Globus pallidus (tissue), 1 donor: ENCODE results near the gene MB21D2.

Source experiments
- DNase-seq: peaks from one replicate; pipeline ENCODE4 v3.0.0-alpha.2; 2015; ENCODE audit warnings: low spot score

MB21D2 gene

DNA sequence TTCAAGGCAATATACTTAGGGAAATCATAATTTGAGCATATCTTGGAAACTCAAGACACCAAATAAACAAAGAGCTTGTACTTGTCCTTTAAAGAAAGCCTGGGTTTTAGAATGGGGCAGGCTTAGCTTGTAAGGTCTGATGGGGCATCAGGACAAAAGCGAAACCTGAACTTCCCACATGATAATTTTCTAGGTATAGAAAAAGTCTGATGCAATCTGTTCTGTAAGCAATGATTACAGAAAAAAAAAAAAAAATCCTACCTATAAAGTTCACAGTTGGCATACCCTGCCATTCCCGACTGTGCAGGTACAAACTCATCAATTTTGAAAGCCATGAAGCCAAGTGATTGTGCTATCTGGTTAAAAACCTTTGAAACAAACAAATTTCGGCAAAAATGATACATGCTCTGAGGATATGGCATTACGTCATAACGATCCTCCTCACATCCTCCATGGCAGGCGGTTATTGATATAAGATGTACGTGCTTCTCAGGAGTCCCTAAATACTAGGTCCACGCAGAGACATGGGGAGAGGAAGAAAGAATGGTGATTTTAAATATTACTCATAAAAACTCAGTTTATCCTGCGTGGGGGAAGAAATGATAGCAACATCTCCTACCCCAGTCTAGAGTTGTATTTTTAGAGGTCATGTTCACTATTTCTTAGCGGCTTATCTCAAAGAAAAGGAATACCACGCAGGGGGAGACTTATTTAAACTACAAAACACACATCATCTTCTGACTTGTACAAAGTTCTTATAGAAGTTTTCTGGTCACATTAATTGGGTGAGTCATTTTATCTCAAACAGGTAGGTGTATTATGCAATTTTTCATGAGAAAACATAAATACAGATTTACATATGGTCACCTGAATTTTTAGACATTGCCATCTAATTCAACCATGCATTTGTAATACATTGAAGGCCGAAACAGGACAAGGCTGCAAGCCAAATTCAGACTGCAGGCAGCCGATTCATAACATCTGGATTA, 27.0 kb downstream of the MB21D2 start:
- no peak for DNase-seq

DNA sequence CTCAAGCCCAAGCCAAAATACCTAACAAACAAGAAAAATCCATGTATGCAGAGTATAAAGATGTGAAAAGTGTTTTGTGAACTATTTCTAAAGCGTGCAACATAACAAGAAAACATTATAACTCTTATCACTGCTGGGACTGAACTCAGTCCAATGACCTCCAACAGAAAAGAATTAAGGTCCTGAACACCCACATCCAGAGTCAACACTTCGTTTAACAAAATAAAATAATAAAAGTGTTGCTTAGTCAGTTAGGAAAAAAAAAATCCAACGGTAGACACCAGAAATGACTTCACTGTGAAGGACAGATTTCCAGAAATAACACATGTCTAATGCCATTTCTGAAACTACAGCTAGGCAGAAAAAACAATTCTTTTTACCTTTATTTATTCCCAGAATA, 28.0 kb downstream of the MB21D2 start:
- no peak for DNase-seq

- DNase-seq: no peak
Measured at GRCh38 chr3:192888190-192888589, 29.5 kb downstream of the MB21D2 start.

GRCh38 chr3:192887701-192888100, 30.0 kb downstream of the MB21D2 start:
- no peak for DNase-seq

DNA sequence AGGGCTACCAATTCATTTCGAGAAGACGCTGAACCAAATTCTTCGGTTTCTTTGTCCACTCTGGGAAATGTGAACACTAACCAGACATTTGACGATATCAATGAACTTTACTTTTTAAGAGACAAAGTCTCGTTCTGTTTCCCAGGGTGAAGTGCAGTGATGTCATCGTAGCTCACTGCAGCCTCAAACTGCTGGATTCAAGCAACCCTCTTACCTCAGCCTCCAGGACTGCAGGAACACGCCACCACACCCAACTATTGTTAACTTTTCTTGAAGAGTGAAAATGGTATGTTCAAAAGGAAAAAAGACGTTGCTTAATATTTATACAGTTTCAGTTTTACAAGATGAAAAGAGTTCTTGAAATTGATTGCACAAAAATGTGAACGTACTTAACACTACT, 30.6 kb downstream of the MB21D2 start:
- no peak for DNase-seq

DNA sequence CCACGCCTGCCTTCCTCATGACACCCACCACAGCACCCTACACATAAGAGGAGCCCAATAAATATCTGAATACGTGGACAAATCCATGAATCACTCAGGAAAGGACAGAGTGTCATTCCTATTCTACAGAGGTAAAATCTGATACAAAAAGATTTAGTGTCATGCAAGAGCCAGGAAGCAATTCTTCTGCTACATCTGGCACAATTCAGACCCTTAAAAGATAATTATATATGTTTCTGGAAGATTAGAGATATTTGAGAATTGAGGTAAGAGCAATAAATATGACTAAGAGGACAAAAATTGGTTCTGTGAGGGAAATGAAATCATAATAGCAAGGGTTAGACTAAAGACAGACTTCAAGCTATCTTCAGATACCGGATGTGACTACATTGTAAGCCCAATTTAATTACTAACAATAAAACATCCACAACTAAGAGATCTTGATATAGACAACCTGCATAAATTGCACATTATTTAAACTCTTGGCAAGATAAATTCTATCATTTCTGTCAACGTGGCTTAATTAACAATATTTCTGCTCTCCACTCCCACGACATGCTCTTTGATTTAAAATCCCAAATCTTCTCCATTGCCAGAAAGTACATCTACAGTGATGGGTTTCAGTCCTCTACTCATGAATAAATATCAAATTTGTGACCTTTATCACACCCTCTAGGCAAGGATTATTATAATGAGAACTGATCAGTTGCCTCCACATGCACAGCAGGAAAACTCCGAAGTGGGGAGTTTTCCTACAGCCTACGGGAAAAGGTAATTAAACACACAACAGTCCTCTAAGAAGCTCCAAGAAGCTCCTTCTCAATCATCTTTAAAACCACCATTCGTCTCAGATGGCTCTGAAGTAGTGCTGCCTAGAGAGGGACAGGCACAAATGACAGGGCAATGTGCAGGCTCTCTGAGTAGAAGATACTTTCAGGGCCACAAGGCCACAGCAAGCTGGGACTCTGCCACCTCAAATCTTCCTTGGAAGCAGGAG, 32.6 kb downstream of the MB21D2 start:
- DNase-seq: no peak

GRCh38 chr3:192883512-192883911, 34.1 kb downstream of the MB21D2 start:
- no peak for DNase-seq

DNA sequence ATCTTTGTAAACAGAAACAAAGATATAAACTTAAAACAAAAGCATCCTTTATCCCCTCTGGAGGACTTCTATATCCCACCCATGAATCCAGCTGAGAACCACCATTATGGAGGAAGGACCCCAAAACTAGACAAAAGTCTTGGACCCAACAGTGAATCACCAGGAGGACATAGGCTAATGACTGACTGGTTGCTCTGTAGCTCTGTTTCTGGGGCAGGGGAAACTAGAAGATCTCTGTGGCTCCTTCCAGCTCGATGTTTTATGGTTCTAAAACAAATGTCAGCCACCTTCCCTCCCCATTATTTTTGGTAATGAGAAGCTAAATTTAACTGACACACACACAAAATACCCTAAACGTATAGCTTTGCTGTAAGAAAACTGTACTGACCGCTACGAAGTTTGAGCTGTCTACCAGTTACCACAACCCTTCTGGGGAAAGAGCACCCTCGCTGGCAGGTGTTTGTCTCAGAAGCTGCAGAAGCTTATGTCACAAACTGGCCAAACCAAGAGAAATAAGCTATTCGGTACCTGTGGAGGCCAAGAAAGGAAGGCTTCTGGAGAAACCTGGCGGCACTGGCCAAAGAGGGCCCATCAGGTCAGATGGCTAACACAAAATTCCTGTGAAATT, 36.4 kb downstream of the MB21D2 start:
- no peak for DNase-seq

GRCh38 chr3:192880313-192880712, 37.3 kb downstream of the MB21D2 start:
- no peak for DNase-seq

GRCh38 chr3:192879346-192880031, 38.2 kb downstream of the MB21D2 start:
- DNase-seq: no peak

DNA sequence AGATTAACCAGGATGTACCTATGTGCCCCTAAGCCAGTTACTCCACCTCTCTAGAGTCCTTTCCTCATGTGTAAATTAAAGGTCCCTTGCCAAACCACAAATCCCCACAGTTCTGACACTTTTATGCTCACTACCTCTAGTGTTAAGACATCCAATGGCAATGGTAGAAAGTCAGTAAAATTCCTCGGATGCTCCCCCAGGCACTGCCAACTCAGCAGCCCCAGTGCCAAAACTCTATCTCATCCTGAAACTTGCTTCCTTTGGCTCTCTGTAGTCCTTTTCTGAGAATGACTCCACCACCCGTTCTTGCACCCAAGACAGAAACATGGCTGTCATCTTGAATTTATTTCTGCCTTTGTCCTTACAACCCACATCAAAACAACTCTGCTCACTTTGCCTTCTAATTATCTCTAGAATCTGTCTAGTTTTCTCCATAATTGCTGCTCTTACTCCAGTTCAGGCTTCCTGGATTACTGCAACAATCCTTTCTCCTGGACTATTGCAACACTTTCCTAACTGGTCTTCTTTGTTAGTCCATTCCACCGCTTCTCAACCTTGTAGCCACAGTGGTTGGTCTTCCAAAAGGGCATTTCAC, 41.6 kb downstream of the MB21D2 start:
- no peak for DNase-seq

DNA sequence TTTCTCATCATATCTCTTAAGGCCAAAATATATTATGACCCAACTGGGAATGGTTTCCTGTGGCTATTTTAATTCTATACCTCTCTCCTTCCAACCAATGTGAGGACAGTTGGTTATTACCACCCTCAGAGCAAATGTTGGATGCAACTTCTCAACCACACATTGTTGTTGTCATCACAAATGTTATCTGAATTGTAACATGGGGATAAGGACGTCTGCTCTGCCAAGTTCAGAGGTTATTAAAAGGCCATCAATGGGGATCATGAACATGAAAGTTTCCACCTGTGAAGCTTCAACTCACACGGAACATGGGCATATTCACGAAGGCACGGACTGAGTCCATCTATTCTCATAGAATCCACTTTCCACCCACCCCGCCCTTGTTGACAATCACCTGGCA, 46.8 kb downstream of the MB21D2 start:
- no peak for DNase-seq

DNA sequence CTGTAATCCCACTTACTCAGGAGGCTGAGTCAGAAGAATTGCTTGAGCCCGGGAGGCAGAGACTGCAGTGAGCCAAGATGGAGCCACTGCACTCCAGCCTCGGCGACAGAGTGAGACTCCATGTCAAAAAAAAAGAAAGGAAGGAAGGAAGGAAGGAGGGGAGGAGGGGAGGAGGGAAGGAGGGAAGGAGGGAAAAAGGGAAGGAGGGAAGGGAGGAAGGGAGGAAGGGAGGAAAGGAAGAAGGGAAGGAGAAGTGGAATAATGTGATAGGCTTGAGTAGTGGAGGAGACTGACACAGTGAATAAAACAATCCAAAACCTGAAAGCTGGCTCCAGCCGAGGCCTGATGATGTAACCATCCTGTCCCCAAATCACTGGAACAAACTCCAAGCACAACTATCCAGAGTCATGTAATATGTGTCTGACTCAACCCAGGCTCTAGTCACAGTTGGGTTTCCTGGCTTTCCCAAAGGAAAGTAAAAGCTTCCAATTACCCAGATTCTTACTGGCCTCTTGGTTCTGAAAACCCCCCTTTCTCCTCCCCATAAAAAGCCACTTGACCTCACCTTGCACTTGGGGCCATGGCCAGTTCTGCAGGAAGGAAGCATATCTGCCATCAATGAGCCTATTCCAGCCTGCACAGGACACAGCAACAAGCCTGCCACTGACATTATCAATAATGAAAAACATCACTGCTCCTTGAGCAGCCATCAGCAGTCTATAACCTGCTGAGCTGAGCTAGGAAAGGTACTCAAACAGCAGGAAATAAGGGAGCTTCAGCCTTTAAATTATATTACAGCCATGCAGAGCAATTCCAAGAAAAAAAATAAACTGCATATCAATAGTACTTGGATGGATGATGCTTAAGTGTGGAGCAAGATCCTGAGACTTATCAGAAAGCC, 48.3 kb downstream of the MB21D2 start:
- no peak for DNase-seq

- no peak for DNase-seq
Measured at GRCh38 chr3:192867645-192868044, 50.0 kb downstream of the MB21D2 start.

DNA sequence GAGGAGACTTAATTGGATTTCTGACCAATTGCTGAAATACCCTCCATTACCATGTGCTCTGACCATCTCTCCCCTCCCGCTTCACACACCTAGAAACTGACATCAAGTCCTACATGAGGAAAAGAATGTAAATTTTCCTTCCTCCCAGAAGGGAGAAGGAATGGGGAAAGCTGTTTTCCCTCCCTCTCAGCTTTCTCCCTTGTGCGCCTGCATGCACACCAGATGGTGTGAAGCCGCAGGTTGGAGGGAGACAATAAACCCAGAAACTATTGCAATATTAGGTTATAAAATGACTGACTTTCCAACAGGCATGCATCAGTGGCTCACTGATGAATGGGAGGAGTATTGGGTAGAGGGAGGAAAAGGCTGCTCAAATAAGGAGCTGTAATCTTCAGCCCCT, 50.9 kb downstream of the MB21D2 start:
- DNase-seq: no peak

DNA sequence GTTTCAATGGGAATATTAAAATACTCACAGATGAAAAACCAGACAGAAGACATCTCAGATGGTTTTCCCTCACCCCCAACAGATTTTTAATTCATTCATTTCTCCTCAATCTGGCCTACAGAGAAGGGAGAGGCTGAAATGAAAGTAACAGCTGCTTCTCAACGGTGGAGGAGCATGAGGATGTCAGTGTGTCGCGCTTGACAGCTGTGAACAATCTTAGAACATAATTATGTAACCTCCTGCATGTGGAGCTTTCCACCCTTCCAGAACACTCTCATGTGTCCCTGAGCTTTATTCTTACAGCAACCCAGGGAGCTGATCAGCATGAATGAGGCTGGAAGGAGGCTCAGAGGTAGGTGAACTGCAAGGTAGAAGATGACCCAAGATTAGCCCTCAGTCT, 52.7 kb downstream of the MB21D2 start:
- no peak for DNase-seq

DNA sequence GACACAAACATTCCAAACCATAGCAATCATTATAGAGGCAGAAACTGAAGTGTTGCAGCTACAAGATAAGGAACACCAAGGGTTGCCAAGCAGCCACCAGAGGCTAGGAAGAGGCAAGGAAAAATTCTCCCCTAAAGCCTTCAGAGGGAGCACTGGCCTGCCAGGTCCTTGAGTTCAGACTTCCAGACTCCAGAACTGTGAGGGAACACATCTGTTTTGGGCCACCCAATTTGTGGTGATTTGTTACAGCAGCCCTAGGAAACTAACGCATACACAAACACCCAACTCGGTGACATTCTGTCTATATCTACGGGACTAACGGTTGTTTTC, 54.6 kb downstream of the MB21D2 start:
- DNase-seq: no peak

GRCh38 chr3:192862408-192863090, 55.1 kb downstream of the MB21D2 start:
- DNase-seq: no peak

- DNase-seq: no peak
Measured at GRCh38 chr3:192861972-192862371, 55.7 kb downstream of the MB21D2 start.

GRCh38 chr3:192860454-192860853, 57.2 kb downstream of the MB21D2 start:
- DNase-seq: no peak
